ENCODE measurements around the gene RPL26.

DNA sequence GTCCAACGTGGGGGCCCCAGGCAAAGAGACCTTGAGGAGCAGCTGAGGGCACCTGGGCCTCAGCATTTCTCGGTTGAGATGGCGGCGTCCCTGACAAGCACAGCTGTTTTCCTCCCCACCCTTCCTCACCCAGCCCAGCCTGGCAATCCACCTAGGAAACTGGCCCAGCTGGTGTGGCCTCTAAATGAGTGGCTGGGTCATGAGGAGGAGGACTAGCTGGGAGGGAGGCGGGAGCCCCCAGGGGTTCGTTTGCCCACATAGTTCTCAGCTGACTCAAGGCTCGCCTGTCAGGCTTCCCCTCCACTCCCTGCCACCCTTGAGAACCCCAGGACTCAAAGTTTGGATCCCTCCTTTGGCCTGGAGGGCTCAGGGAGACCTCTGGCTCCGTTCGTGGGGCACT is 8.7 kb upstream of the RPL26 start:
- TF ChIP-seq, protein P1, sequence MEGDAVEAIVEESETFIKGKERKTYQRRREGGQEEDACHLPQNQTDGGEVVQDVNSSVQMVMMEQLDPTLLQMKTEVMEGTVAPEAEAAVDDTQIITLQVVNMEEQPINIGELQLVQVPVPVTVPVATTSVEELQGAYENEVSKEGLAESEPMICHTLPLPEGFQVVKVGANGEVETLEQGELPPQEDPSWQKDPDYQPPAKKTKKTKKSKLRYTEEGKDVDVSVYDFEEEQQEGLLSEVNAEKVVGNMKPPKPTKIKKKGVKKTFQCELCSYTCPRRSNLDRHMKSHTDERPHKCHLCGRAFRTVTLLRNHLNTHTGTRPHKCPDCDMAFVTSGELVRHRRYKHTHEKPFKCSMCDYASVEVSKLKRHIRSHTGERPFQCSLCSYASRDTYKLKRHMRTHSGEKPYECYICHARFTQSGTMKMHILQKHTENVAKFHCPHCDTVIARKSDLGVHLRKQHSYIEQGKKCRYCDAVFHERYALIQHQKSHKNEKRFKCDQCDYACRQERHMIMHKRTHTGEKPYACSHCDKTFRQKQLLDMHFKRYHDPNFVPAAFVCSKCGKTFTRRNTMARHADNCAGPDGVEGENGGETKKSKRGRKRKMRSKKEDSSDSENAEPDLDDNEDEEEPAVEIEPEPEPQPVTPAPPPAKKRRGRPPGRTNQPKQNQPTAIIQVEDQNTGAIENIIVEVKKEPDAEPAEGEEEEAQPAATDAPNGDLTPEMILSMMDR (IDR thresholded peaks at IDR 0.05): no peak
- TF ChIP-seq POLR2A (IDR thresholded peaks at IDR 0.05): no peak

Data from Peyer's patch (tissue), 4 donors.